IMR-90 (cell line): ENCODE measurements around the gene MDM2. TPM values are rescaled to one million over a fixed set of nuclear protein-coding genes. Genes with fewer than 3 reads are reported as not detected.
A peak's percentile ranks its signal among the peaks of the same experiment; 100 is the strongest.

Experiments used
- ATAC-seq: fragments of 200-7000 bp; cut with Tn5 transposase; 2 replicates; pipeline ENCODE4 v1.9.1; 2020; ENCODE audit warnings: low read depth, mild to moderate bottlenecking, moderate library complexity
- BruUV-seq: library from RNA; stranded (reverse); fragments of 400-500 nt; replicated peaks from 2 replicates; lab custom pipeline; 2021; lab: Mats Ljungman, UMichigan
- CTCF ChIA-PET: fragments of 300-600 bp; formaldehyde crosslinking; extraction: SDS; loops from one replicate; lab custom pipeline; 2021; ENCODE audit warnings: antibody characterized with exemption; lab: Yijun Ruan, JAX
- POLR2A ChIA-PET: fragments of 300-600 bp; sonication (Branson Sonifier 250); formaldehyde crosslinking; loops from one replicate; lab custom pipeline; 2022; ENCODE audit warnings: antibody characterized with exemption; ENCODE audit not compliant: unreplicated experiment; lab: Charles Lee
- DNase-seq: peaks from one replicate; pipeline ENCODE4 v3.0.0; 2013
- H2AFZ ChIP-seq: replicated peaks from 2 replicates; pipeline ENCODE3; 2013; ENCODE audit warnings: low read length, mild to moderate bottlenecking; ENCODE audit not compliant: poor library complexity
- H2AK5ac ChIP-seq: 2 replicates; pipeline ENCODE4 v1.6.1; 2013; ENCODE audit warnings: low read depth, low read length, inconsistent platforms
- H2AK9ac ChIP-seq: replicated peaks from 2 replicates; pipeline ENCODE3; 2013; ENCODE audit warnings: mild to moderate bottlenecking, low read depth, low read length, moderate library complexity; ENCODE audit not compliant: poor library complexity
- H2BK120ac ChIP-seq: 2 replicates; pipeline ENCODE4 v1.6.1; 2013; ENCODE audit warnings: low read depth, low read length, inconsistent platforms
- H2BK15ac ChIP-seq: 3 replicates; pipeline ENCODE4 v1.6.1; 2013; ENCODE audit warnings: low read depth, low read length, inconsistent platforms
- H2BK20ac ChIP-seq: 2 replicates; pipeline ENCODE4 v1.6.1; 2013; ENCODE audit warnings: low read depth, mild to moderate bottlenecking, inconsistent platforms, low read length, moderate library complexity
- H2BK5ac ChIP-seq: 2 replicates; pipeline ENCODE4 v1.6.1; 2013; ENCODE audit warnings: mild to moderate bottlenecking, low read depth, low read length, inconsistent platforms; ENCODE audit not compliant: poor library complexity, severe bottlenecking
- H3K14ac ChIP-seq: replicated peaks from 2 replicates; pipeline ENCODE4 v1.6.1; 2013; ENCODE audit warnings: low read depth, low read length, inconsistent platforms
- H3K18ac ChIP-seq: 2 replicates; pipeline ENCODE4 v1.6.1; 2013; ENCODE audit warnings: low read depth, low read length, control low read depth
- H3K23ac ChIP-seq: 2 replicates; pipeline ENCODE4 v1.6.1; 2013; ENCODE audit warnings: low read depth, low read length, inconsistent platforms
- H3K27ac ChIP-seq: 2 replicates; pipeline ENCODE4 v1.5.1; 2013; ENCODE audit warnings: mild to moderate bottlenecking, control low read depth, low read length; ENCODE audit not compliant: insufficient read depth
- H3K27me3 ChIP-seq: 2 replicates; pipeline ENCODE4 v1.6.1; 2013; ENCODE audit warnings: low read length; ENCODE audit not compliant: control insufficient read depth, insufficient read depth
- H3K36me3 ChIP-seq: 2 replicates; pipeline ENCODE4 v1.6.1; 2013; ENCODE audit warnings: low read length, mixed read lengths; ENCODE audit not compliant: control insufficient read depth, insufficient read depth
- H3K4ac ChIP-seq: 2 replicates; pipeline ENCODE4 v1.6.1; 2013; ENCODE audit warnings: low read depth, low read length, inconsistent platforms
- H3K4me1 ChIP-seq: 2 replicates; pipeline ENCODE4 v1.6.1; 2013; ENCODE audit warnings: low read length, mixed read lengths; ENCODE audit not compliant: control insufficient read depth, insufficient read depth
- H3K4me2 ChIP-seq: 2 replicates; pipeline ENCODE4 v1.6.1; 2013; ENCODE audit warnings: low read depth, mild to moderate bottlenecking, control low read depth, low read length, moderate library complexity
- H3K4me3 ChIP-seq: 2 replicates; pipeline ENCODE4 v1.5.1; 2013; ENCODE audit warnings: low read depth, mild to moderate bottlenecking, control low read depth, low read length, moderate library complexity; ENCODE audit not compliant: insufficient read depth
- H3K56ac ChIP-seq: 2 replicates; pipeline ENCODE4 v1.6.1; 2013; ENCODE audit warnings: low read length, inconsistent platforms; ENCODE audit not compliant: insufficient read depth; ENCODE audit errors: extremely low read depth
- H3K79me1 ChIP-seq, 2 experiments: 2 replicates each; pipeline ENCODE4 v1.6.1; 2013; ENCODE audit warnings: low read length in 2 of 2, inconsistent platforms in 1 of 2, low read depth in 1 of 2
- H3K9ac ChIP-seq: 2 replicates; pipeline ENCODE4 v1.6.1; 2013; ENCODE audit warnings: low read depth, low read length, control low read depth
- H3K9me1 ChIP-seq: 2 replicates; pipeline ENCODE4 v1.6.1; 2013; ENCODE audit warnings: low read length, inconsistent platforms; ENCODE audit not compliant: insufficient read depth
- H3K9me3 ChIP-seq: 2 replicates; pipeline ENCODE4 v1.6.1; 2013; ENCODE audit warnings: low read length; ENCODE audit not compliant: control insufficient read depth, insufficient read depth
- H4K20me1 ChIP-seq: 2 replicates; pipeline ENCODE4 v1.6.1; 2013; ENCODE audit warnings: low read length, inconsistent platforms; ENCODE audit not compliant: insufficient read depth
- H4K5ac ChIP-seq: 2 replicates; pipeline ENCODE4 v1.6.1; 2013; ENCODE audit warnings: mild to moderate bottlenecking, low read depth, low read length, control low read depth
- H4K8ac ChIP-seq, 2 experiments: 2 replicates each; pipeline ENCODE4 v1.6.1; 2013; ENCODE audit warnings: low read depth in 2 of 2, low read length in 2 of 2, control low read depth in 1 of 2, inconsistent platforms in 1 of 2
- H4K91ac ChIP-seq: 2 replicates; pipeline ENCODE4 v1.6.1; 2013; ENCODE audit warnings: low read depth, low read length, inconsistent platforms; ENCODE audit not compliant: insufficient read depth
- CHD1 ChIP-seq: IDR thresholded peaks from 2 replicates; pipeline ENCODE4 v1.6.1; 2012; ENCODE audit warnings: low read depth, low read length, improper control_type of control experiment
- MAFK ChIP-seq: IDR thresholded peaks from 2 replicates; pipeline ENCODE4 v1.6.1; 2012; ENCODE audit warnings: low read depth, low read length, improper control_type of control experiment
- MXI1 ChIP-seq: IDR thresholded peaks from 2 replicates; pipeline ENCODE4 v1.6.1; 2012; ENCODE audit warnings: low read depth, mild to moderate bottlenecking, low read length, moderate library complexity, borderline replicate concordance
- RFX5 ChIP-seq: IDR thresholded peaks from 2 replicates; pipeline ENCODE4 v1.8.0; 2012; ENCODE audit warnings: low read depth, mild to moderate bottlenecking, low read length, moderate library complexity
- WGBS, 2 experiments: methylation state at CpG; one replicate each; pipeline versions ENCODE4 v1.1.5 to v1.1.7; 2013; ENCODE audit warnings: missing lambda C conversion rate in 2 of 2; ENCODE audit not compliant: insufficient read length in 1 of 2; ENCODE audit errors: extremely low coverage in 2 of 2; 5-methylcytosine and 5-hydroxymethylcytosine counted together
- dilution Hi-C: fragments of 300-500 bp; cut with HindIII; formaldehyde crosslinking; loops from one replicate; pipeline ENCODE4 v1.14.3; 2018; ENCODE audit warnings: low sequenced_read_pairs; ENCODE audit not compliant: unreplicated experiment
- in situ Hi-C: fragments of 300-500 bp; cut with MboI; formaldehyde crosslinking; loops from 3 replicates; pipeline ENCODE4 v1.14.3; 2019; ENCODE audit warnings: low sequenced_read_pairs, inconsistent platforms, mixed read lengths
- intact Hi-C: fragments of 100-400 bp; cut with micrococcal nuclease; formaldehyde crosslinking; loops from 2 replicates; pipeline ENCODE4 v1.10.0; 2022
- polyA plus RNA-seq, 3 experiments: library from polyadenylated mRNA; depleted of rRNA; stranded (reverse); fragments of >200 nt; gene quantifications; 2 replicates each; pipeline ENCODE4 v1.2.3, GENCODE V29; 2012; ENCODE audit warnings: low replicate concordance in 1 of 3
- total RNA-seq: library from RNA; depleted of rRNA; stranded (reverse); fragments of >200 nt; gene quantifications from 2 replicates; pipeline ENCODE4 v1.2.3, GENCODE V29; 2012

Gene MDM2
- total and polyA plus RNA-seq, 2 of the 4 experiments (the other 2 are of a cell fraction), result 21.9 to 196 TPM

- dilution Hi-C loops, result no loop called here
- peaks cover 36% of the 10 kb centered on the region for H4K20me1 ChIP-seq
- no peak overlapping the region for H3K18ac ChIP-seq
- H3K4me3 ChIP-seq, result no peak overlapping the region
- no peak overlapping the region for H2BK120ac ChIP-seq
- WGBS, 2 experiments, result no CpG with 5 or more reads among the region's 16 CpGs
- TF ChIP-seq MAFK, result peak; percentile 77
- TF ChIP-seq CHD1, result no peak
- no peak for TF ChIP-seq MXI1
- TF ChIP-seq RFX5, result no peak
- H3K14ac ChIP-seq, result no peak overlapping the region
- ATAC-seq (no peak), DNase-seq (no peak)
- H2AFZ ChIP-seq, result no peak overlapping the region
- no peak overlapping the region for H3K27ac ChIP-seq
- no peak overlapping the region for H4K5ac ChIP-seq
- peaks cover 50% of the 10 kb centered on the region for H3K36me3 ChIP-seq
- H3K4me1 ChIP-seq, result peaks cover 6% of the 10 kb centered on the region; the same call in 1 of the 2 replicates
- intact Hi-C loops, result no loop called here
- H4K91ac ChIP-seq, result no peak overlapping the region
- peaks cover 4% of the 10 kb centered on the region for H3K9me1 ChIP-seq
- H3K56ac ChIP-seq, result no peak overlapping the region
- H3K9ac ChIP-seq, result no peak overlapping the region
- no peak overlapping the region for H3K4ac ChIP-seq
- no peak overlapping the region for H2BK15ac ChIP-seq
- ChIA-PET CTCF (no interaction called here), POLR2A (no interaction called here)
- BruUV-seq, result no TSS peak
- H2AK5ac ChIP-seq, result no peak overlapping the region
- no peak overlapping the region for H3K4me2 ChIP-seq
- H3K9me3 ChIP-seq, result no peaks in the 10 kb centered on the region
- no peak overlapping the region for H3K23ac ChIP-seq
- H3K27me3 ChIP-seq, result no peaks in the 10 kb centered on the region
- peak overlapping the region in 1 of 2 experiments; percentile 33; a peak in 1 of 4 replicates for H4K8ac ChIP-seq
- no peak overlapping the region for H2BK5ac ChIP-seq
- H3K79me1 ChIP-seq, result peaks cover 26 to 29% of the 10 kb centered on the region in 2 experiments
- no peak overlapping the region for H2BK20ac ChIP-seq
- in situ Hi-C loops, result loop anchor here (25.0 kb wide), 1 partner anchor 763 kb away; the partner anchor contains the start of gene CCT2
- no peak overlapping the region for H2AK9ac ChIP-seq
Observed at GRCh38 chr12:68824597-68825250, 16.7 kb downstream of the MDM2 start.
